H9 (cell line): Measurements from ENCODE around the gene GPS1. TPM values are rescaled to one million over a fixed set of nuclear protein-coding genes. Genes with fewer than 3 reads are reported as not detected.

ENCODE experiments used
- DNase-seq: peaks from one replicate; pipeline ENCODE4 v3.0.0-alpha.2; 2017
- H2AFZ ChIP-seq: one replicate; pipeline ENCODE4 v1.6.1; 2013; ENCODE audit warnings: mild to moderate bottlenecking, low read length, control low read depth, moderate library complexity
- H2AK5ac ChIP-seq: 2 replicates; pipeline ENCODE4 v1.6.1; 2013; ENCODE audit warnings: low read length, control low read depth, mixed read lengths; ENCODE audit not compliant: insufficient read length
- H2BK120ac ChIP-seq: one replicate; pipeline ENCODE4 v1.6.1; 2013; ENCODE audit warnings: low read depth, mild to moderate bottlenecking, low read length, control low read depth, inconsistent platforms; ENCODE audit not compliant: poor library complexity, severe bottlenecking
- H2BK12ac ChIP-seq: 2 replicates; pipeline ENCODE4 v1.6.1; 2013; ENCODE audit warnings: low read length, control low read depth, mixed read lengths, low read depth; ENCODE audit not compliant: insufficient read length
- H2BK15ac ChIP-seq: 2 replicates; pipeline ENCODE4 v1.6.1; 2013; ENCODE audit warnings: low read depth, low read length, control low read depth
- H2BK20ac ChIP-seq: one replicate; pipeline ENCODE4 v1.6.1; 2013; ENCODE audit warnings: low read depth, mild to moderate bottlenecking, low read length, control low read depth, inconsistent platforms; ENCODE audit not compliant: poor library complexity, severe bottlenecking
- H2BK5ac ChIP-seq: 2 replicates; pipeline ENCODE4 v1.6.1; 2013; ENCODE audit warnings: low read length, control low read depth, mixed read lengths; ENCODE audit not compliant: insufficient read length
- H3K14ac ChIP-seq: 2 replicates; pipeline ENCODE4 v1.6.1; 2013; ENCODE audit warnings: low read length, control low read depth; ENCODE audit not compliant: insufficient read depth
- H3K18ac ChIP-seq: 2 replicates; pipeline ENCODE4 v1.6.1; 2013; ENCODE audit warnings: low read depth, mild to moderate bottlenecking, mixed read lengths, low read length, control low read depth; ENCODE audit not compliant: insufficient read length
- H3K23ac ChIP-seq: 2 replicates; pipeline ENCODE4 v1.6.1; 2013; ENCODE audit warnings: low read length, control low read depth, mixed read lengths, low read depth; ENCODE audit not compliant: insufficient read length
- H3K23me2 ChIP-seq: 2 replicates; pipeline ENCODE4 v1.6.1; 2013; ENCODE audit warnings: low read depth, mild to moderate bottlenecking, mixed read lengths, low read length, control low read depth; ENCODE audit not compliant: insufficient read length, poor library complexity, severe bottlenecking
- H3K27ac ChIP-seq: 2 replicates; pipeline ENCODE4 v1.5.1; 2013; ENCODE audit warnings: low read length, control low read depth, mixed read lengths, low read depth; ENCODE audit not compliant: insufficient read length
- H3K27me3 ChIP-seq: 2 replicates; pipeline ENCODE4 v1.6.1; 2013; ENCODE audit warnings: low read length, control low read depth, inconsistent platforms; ENCODE audit not compliant: insufficient read depth
- H3K4ac ChIP-seq: 2 replicates; pipeline ENCODE4 v1.6.1; 2013; ENCODE audit warnings: low read depth, mild to moderate bottlenecking, control low read depth, inconsistent platforms, low read length, moderate library complexity
- H3K4me1 ChIP-seq: 2 replicates; pipeline ENCODE4 v1.6.1; 2013; ENCODE audit warnings: low read length, control low read depth, inconsistent platforms; ENCODE audit not compliant: insufficient read depth
- H3K4me2 ChIP-seq: 2 replicates; pipeline ENCODE4 v1.6.1; 2013; ENCODE audit warnings: low read length, control low read depth, mixed read lengths; ENCODE audit not compliant: insufficient read length, insufficient read depth
- H3K56ac ChIP-seq: 2 replicates; pipeline ENCODE4 v1.6.1; 2013; ENCODE audit warnings: low read depth, mild to moderate bottlenecking, mixed read lengths, low read length, control low read depth; ENCODE audit not compliant: insufficient read length
- H3K79me1 ChIP-seq: 2 replicates; pipeline ENCODE4 v1.6.1; 2013; ENCODE audit warnings: low read depth, mild to moderate bottlenecking, moderate library complexity, low read length, control low read depth, inconsistent platforms; ENCODE audit not compliant: insufficient read depth, poor library complexity, severe bottlenecking
- H3K79me2 ChIP-seq: 2 replicates; pipeline ENCODE4 v1.6.1; 2013; ENCODE audit warnings: low read length, control low read depth, inconsistent platforms; ENCODE audit not compliant: insufficient read depth
- H3K9ac ChIP-seq: 2 replicates; pipeline ENCODE4 v1.6.1; 2013; ENCODE audit warnings: low read length, control low read depth, mixed read lengths; ENCODE audit not compliant: insufficient read length; ENCODE audit errors: extremely low read depth
- H3K9me3 ChIP-seq: one replicate; pipeline ENCODE4 v1.6.1; 2013; ENCODE audit warnings: low read depth, low read length, inconsistent platforms; ENCODE audit not compliant: control insufficient read depth
- H3T11ph ChIP-seq: one replicate; pipeline ENCODE4 v1.6.1; 2013; ENCODE audit warnings: mild to moderate bottlenecking, low read length, control low read depth, inconsistent platforms
- H4K20me1 ChIP-seq: one replicate; pipeline ENCODE4 v1.6.1; 2013; ENCODE audit not compliant: control insufficient read depth, insufficient read length, insufficient read depth
- H4K5ac ChIP-seq: 2 replicates; pipeline ENCODE4 v1.6.1; 2013; ENCODE audit warnings: low read depth, mild to moderate bottlenecking, mixed read lengths, low read length, control low read depth; ENCODE audit not compliant: insufficient read length
- H4K8ac ChIP-seq: replicated peaks from 2 replicates; pipeline ENCODE4 v1.6.1; 2013; ENCODE audit warnings: low read length, control low read depth, mixed read lengths, low read depth; ENCODE audit not compliant: insufficient read length
- H4K91ac ChIP-seq: 2 replicates; pipeline ENCODE4 v1.6.1; 2013; ENCODE audit warnings: low read depth, mild to moderate bottlenecking, moderate library complexity, mixed read lengths, low read length, control low read depth; ENCODE audit not compliant: insufficient read length
- H3K27ac Mint-ChIP-seq, 3 experiments: 2 replicates in 2 of 3; 3 replicates in 1 of 3; pipeline ENCODE4 v1.8.0; 2020 to 2021; ENCODE audit warnings: mixed read lengths in 3 of 3, mild to moderate bottlenecking in 1 of 3, moderate library complexity in 1 of 3
- H3K27me3 Mint-ChIP-seq: 2 replicates; pipeline ENCODE4 v1.8.0; 2021; ENCODE audit warnings: low read depth, mild to moderate bottlenecking, moderate library complexity, mixed read lengths
- H3K36me3 Mint-ChIP-seq, 3 experiments: 2 replicates in 2 of 3; 3 replicates in 1 of 3; pipeline ENCODE4 v1.8.0; 2020 to 2021; ENCODE audit warnings: low read depth in 3 of 3, mixed read lengths in 3 of 3; ENCODE audit not compliant: insufficient read depth in 1 of 3
- H3K4me1 Mint-ChIP-seq, 2 experiments: 2 replicates each; pipeline ENCODE4 v1.8.0; 2020; ENCODE audit warnings: mixed read lengths in 2 of 2
- H3K4me3 Mint-ChIP-seq, 2 experiments: 2 replicates in 1 of 2; 3 replicates in 1 of 2; pipeline ENCODE4 v1.8.0; 2020 to 2021; ENCODE audit warnings: mild to moderate bottlenecking in 2 of 2, mixed read lengths in 2 of 2, moderate library complexity in 1 of 2
- H3K9me3 Mint-ChIP-seq, 2 experiments: 2 replicates in 1 of 2; 3 replicates in 1 of 2; pipeline ENCODE4 v1.8.0; 2020; ENCODE audit warnings: mild to moderate bottlenecking in 2 of 2, mixed read lengths in 2 of 2, moderate library complexity in 1 of 2
- CTCF ChIP-seq: fragments of 200-600 bp; sonication (generic); conservative IDR thresholded peaks from 3 replicates; pipeline ENCODE4 v1.8.0; 2021; ENCODE audit warnings: antibody characterized with exemption, mild to moderate bottlenecking
- WGBS: extraction: QIAGEN DNeasy Blood & Tissue Kit; methylation state at CpG from one replicate; pipeline ENCODE4 v1.1.7; 2013; ENCODE audit warnings: missing lambda C conversion rate, low lambda C conversion rate, mixed read lengths; ENCODE audit not compliant: insufficient read length; ENCODE audit errors: extremely low coverage; 5-methylcytosine and 5-hydroxymethylcytosine counted together
- total RNA-seq: library from RNA; stranded (reverse); gene quantifications from 2 replicates; pipeline ENCODE4 v1.2.1, GENCODE V29; 2021

Gene GPS1
- total RNA-seq, 1 experiment from 2014 or later, result 164 TPM

DNA sequence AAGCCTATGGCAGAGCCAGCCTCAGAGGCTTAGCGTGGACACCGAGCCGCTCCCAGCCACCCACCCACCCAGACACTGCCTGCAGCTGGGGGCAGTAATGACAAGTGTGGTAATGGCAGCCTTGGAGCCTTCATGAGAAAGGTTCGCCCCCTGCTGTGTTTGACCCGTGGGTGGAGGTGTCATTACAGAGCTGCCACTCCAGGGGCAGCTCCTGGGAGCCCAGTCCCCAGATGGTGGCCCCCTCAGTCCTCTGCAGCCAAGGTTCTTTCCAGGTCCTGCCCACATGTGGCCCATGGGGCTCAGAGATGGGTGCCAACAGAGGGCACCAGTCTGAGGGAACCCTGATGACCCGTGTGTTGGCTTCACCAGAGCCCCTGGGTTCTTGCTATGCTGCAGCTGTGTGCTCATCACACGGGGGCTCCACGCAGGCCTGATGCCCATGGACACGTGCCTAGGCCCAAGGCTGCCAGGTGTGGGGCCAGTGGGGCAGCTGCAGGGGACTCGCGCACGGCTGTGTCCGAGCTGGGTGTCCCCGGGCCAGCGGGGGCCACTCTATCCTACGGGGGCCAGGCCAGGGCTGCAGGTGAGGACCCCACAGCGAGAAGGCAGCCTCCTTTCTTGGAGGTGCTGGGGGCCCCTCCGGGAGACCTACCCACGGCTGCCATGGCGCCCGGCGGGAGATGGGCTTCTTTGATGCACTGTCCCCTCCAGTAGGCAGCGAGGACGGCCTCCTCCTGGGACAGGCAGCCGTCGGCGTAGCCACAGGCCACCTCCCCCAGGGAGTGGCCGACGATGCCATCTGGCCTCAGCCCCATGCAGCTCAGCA lies 38.2 kb downstream of the GPS1 start:
- Mint-ChIP-seq H3K4me3 (no peak overlapping the region), H3K4me1 (no peaks in the 10 kb centered on the region), H3K27me3 (no peaks in the 10 kb centered on the region), H3K36me3 (peaks cover 21 to 69% (median 56%) of the 10 kb centered on the region in 3 experiments; a peak in 6 of 7 replicates), H3K27ac (no peak overlapping the region), H3K9me3 (no peaks in the 10 kb centered on the region)
- H2BK120ac ChIP-seq, result no peak overlapping the region
- H3K9ac ChIP-seq, result no peak overlapping the region
- H3K14ac ChIP-seq, result no peak overlapping the region
- WGBS, result no CpG with 5 or more reads among the region's 29 CpGs
- no peak overlapping the region for H3K18ac ChIP-seq
- H3K4ac ChIP-seq, result no peak overlapping the region
- H4K20me1 ChIP-seq, result no peaks in the 10 kb centered on the region
- no peak for DNase-seq
- H3K79me2 ChIP-seq, result no peaks in the 10 kb centered on the region
- H2BK12ac ChIP-seq, result no peak overlapping the region
- H4K91ac ChIP-seq, result no peak overlapping the region
- H3K79me1 ChIP-seq, result peaks cover 6% of the 10 kb centered on the region
- no peaks in the 10 kb centered on the region for H3K23me2 ChIP-seq
- no peak overlapping the region for H3K56ac ChIP-seq
- no peak overlapping the region for H4K5ac ChIP-seq
- no peak overlapping the region for H2AFZ ChIP-seq
- H4K8ac ChIP-seq, result no peak overlapping the region
- H3K4me2 ChIP-seq, result no peak overlapping the region
- no peak overlapping the region for H3K23ac ChIP-seq
- H3K27ac ChIP-seq, result no peak overlapping the region
- no peaks in the 10 kb centered on the region for H3K4me1 ChIP-seq
- no peak overlapping the region for H2BK5ac ChIP-seq
- H3K9me3 ChIP-seq, result no peaks in the 10 kb centered on the region
- no peak overlapping the region for H2BK20ac ChIP-seq
- H3T11ph ChIP-seq, result no peak overlapping the region
- H3K27me3 ChIP-seq, result no peaks in the 10 kb centered on the region
- H2AK5ac ChIP-seq, result no peak overlapping the region
- no peak for TF ChIP-seq CTCF
- no peak overlapping the region for H2BK15ac ChIP-seq
